Measurements from ENCODE around the gene LURAP1L.

- no peak for TF ChIP-seq CTCF (IDR thresholded peaks at IDR 0.05; ENCODE audit: low read depth, low read length)
- no peak for TF ChIP-seq EZH2phosphoT487 (IDR thresholded peaks at IDR 0.05; ENCODE audit: low read depth)
Observed at GRCh38 chr9:12809720-12810119, 34.9 kb downstream of the LURAP1L start.

Data from OCI-LY3 (cell line).